Activated CD4-positive, alpha-beta T cell treated with anti-CD3 and anti-CD28 coated beads for 36 hours (primary cell): Measurements from ENCODE around the gene CCDC150. TPM values are rescaled to one million over a fixed set of nuclear protein-coding genes. Genes with fewer than 3 reads are reported as not detected.

Experiments used
- ATAC-seq: fragments of 200-7000 bp; cut with Tn5 transposase; one replicate; pipeline ENCODE4 v1.10.0; 2021; ENCODE audit warnings: mild to moderate bottlenecking, moderate library complexity
- CTCF ChIA-PET: fragments of 350-600 bp; sonication (Branson Sonifier 250); formaldehyde crosslinking; loops from one replicate; lab custom pipeline; 2021; ENCODE audit warnings: antibody characterized with exemption; lab: Charles Lee
- POLR2A ChIA-PET: fragments of 350-600 bp; sonication (Branson Sonifier 250); formaldehyde crosslinking; loops from one replicate; lab custom pipeline; 2021; ENCODE audit warnings: antibody characterized with exemption, inconsistent platforms; lab: Charles Lee
- DNase-seq: peaks from one replicate; pipeline ENCODE4 v3.0.0-alpha.2; 2020
- H3K27ac Mint-ChIP-seq: one replicate; pipeline ENCODE4 v1.8.0; 2021; ENCODE audit warnings: mixed read lengths
- H3K27me3 Mint-ChIP-seq: one replicate; pipeline ENCODE4 v1.8.0; 2021; ENCODE audit warnings: mixed read lengths
- H3K36me3 Mint-ChIP-seq: one replicate; pipeline ENCODE4 v1.8.0; 2021; ENCODE audit warnings: low read depth, mixed read lengths
- H3K4me1 Mint-ChIP-seq: one replicate; pipeline ENCODE4 v1.8.0; 2021; ENCODE audit warnings: mixed read lengths
- H3K4me3 Mint-ChIP-seq: one replicate; pipeline ENCODE4 v1.8.0; 2021; ENCODE audit warnings: mild to moderate bottlenecking, moderate library complexity, mixed read lengths
- H3K9me3 Mint-ChIP-seq: one replicate; pipeline ENCODE4 v1.8.0; 2021; ENCODE audit warnings: low read depth, mixed read lengths
- intact Hi-C, 2 experiments: fragments of 100-400 bp; cut with DNase I in 1 of 2; cut with micrococcal nuclease in 1 of 2; formaldehyde crosslinking; loops; one replicate each; pipeline versions ENCODE4 v1.14.2 to v1.15.1; 2022 to 2024; cut with DNase I, micrococcal nuclease
- total RNA-seq, 2 experiments: library from RNA; stranded (reverse); gene quantifications; one replicate each; pipeline ENCODE4 v1.2.3, GENCODE V29; 2021

The CCDC150 gene
- total RNA-seq, result 10 to 100 TPM; 11.8 to 14.6 TPM

- peaks cover 14% of the 10 kb centered on the region for H3K4me1 Mint-ChIP-seq
- H3K9me3 Mint-ChIP-seq, result no peaks in the 10 kb centered on the region
- H3K4me3 Mint-ChIP-seq, result peak within 1 kb of the TSS; percentile 93
- H3K36me3 Mint-ChIP-seq, result no peaks in the 10 kb centered on the region
- peaks cover 2% of the 10 kb centered on the region for H3K27me3 Mint-ChIP-seq
- ChIA-PET CTCF (interaction anchor here (0.6 to 1.3 kb wide), 5 partner anchors 8 to 1299 kb away, joined by 3 read pairs; no protein-coding TSS in a partner anchor), POLR2A (no interaction called here)
- DNase-seq (peak; percentile 97), ATAC-seq (peak; percentile 100)
- peak within 1 kb of the TSS; percentile 69 for H3K27ac Mint-ChIP-seq
- intact Hi-C loops, result loop anchor here in 1 of 2 experiments (1.0 to 5.0 kb wide), 7 partner anchors 47 to 1066 kb away; partner anchors contain the start of genes COQ10B, GTF3C3, HECW2 and HSPE1
Measured at GRCh38 chr2:196639180-196640030, at the start of gene CCDC150. Gene CCDC150, plus strand, starts transcription at chr2:196639715. Its CDS starts 52 bp downstream, at chr2:196639767.

GRCh38 chr2:196590286-196590685 lies 49.2 kb upstream of the CCDC150 start:
- H3K36me3 Mint-ChIP-seq, result no peaks in the 10 kb centered on the region
- ATAC-seq (no peak), DNase-seq (no peak)
- H3K27me3 Mint-ChIP-seq, result peaks cover 62% of the 10 kb centered on the region
- no peak overlapping the region for H3K4me3 Mint-ChIP-seq
- peaks cover 7% of the 10 kb centered on the region for H3K9me3 Mint-ChIP-seq
- intact Hi-C loops, result no loop called here
- H3K27ac Mint-ChIP-seq, result no peak overlapping the region
- CTCF ChIA-PET, result interaction anchor here (1.4 kb wide), 1 partner anchor 271 kb away, joined by 3 read pairs; no protein-coding TSS in a partner anchor
- H3K4me1 Mint-ChIP-seq, result peaks cover 12% of the 10 kb centered on the region
- POLR2A ChIA-PET, result no interaction called here

- Mint-ChIP-seq H3K9me3 (peaks cover 6% of the 10 kb centered on the region), H3K27me3 (peaks cover 65% of the 10 kb centered on the region), H3K4me1 (peaks cover 12% of the 10 kb centered on the region), H3K4me3 (no peak overlapping the region), H3K36me3 (no peaks in the 10 kb centered on the region), H3K27ac (no peak overlapping the region)
- ChIA-PET POLR2A (no interaction called here), CTCF (interaction anchor here (0.6 to 1.8 kb wide), 4 partner anchors 8 to 1541 kb away, joined by 3 to 5 read pairs (median 3); no protein-coding TSS in a partner anchor)
- intact Hi-C loops, result no loop called here
- DNase-seq, result no peak
- no peak for ATAC-seq
Measured at GRCh38 chr2:196591004-196591403, 48.5 kb upstream of the CCDC150 start.

- POLR2A ChIA-PET, result no interaction called here
- Mint-ChIP-seq H3K27ac (no peak overlapping the region), H3K9me3 (peaks cover 2% of the 10 kb centered on the region), H3K4me1 (peaks cover 10% of the 10 kb centered on the region), H3K36me3 (no peaks in the 10 kb centered on the region), H3K4me3 (no peak overlapping the region), H3K27me3 (peaks cover 66% of the 10 kb centered on the region)
- CTCF ChIA-PET, result interaction anchor here (0.6 to 1.8 kb wide), 5 partner anchors 9 to 1542 kb away, joined by 3 to 7 read pairs (median 3); no protein-coding TSS in a partner anchor
- DNase-seq, result no peak
- intact Hi-C loops, result loop anchor here in 1 of 2 experiments (2.0 kb wide), 1 partner anchor 47 kb away; the partner anchor contains the start of gene CCDC150
- ATAC-seq, result no peak
Measured at GRCh38 chr2:196591621-196592022, 47.9 kb upstream of the CCDC150 start.

- ChIA-PET CTCF (interaction anchor here (0.7 to 1.8 kb wide), 5 partner anchors 9 to 1471 kb away, joined by 3 to 7 read pairs (median 5); no protein-coding TSS in a partner anchor), POLR2A (no interaction called here)
- Mint-ChIP-seq H3K27ac (no peak overlapping the region), H3K4me3 (peak overlapping the region; percentile 63), H3K27me3 (peaks cover 65% of the 10 kb centered on the region), H3K9me3 (no peaks in the 10 kb centered on the region), H3K4me1 (peaks cover 7% of the 10 kb centered on the region), H3K36me3 (no peaks in the 10 kb centered on the region)
- DNase-seq (peak; percentile 17), ATAC-seq (peak; percentile 33)
- intact Hi-C loops, result loop anchor here in 1 of 2 experiments (2.0 kb wide), 1 partner anchor 46 kb away; the partner anchor contains the start of gene CCDC150
Measured at GRCh38 chr2:196592331-196592910, 47.1 kb upstream of the CCDC150 start.

GRCh38 chr2:196592911-196593881 lies 46.3 kb upstream of the CCDC150 start, which contains the start of gene HECW2:
Gene HECW2, minus strand, starts transcription at chr2:196593554.
- Mint-ChIP-seq H3K27me3 (peaks cover 61% of the 10 kb centered on the region), H3K36me3 (no peaks in the 10 kb centered on the region), H3K4me1 (peaks cover 7% of the 10 kb centered on the region), H3K27ac (no peak within 1 kb of the TSS), H3K9me3 (no peaks in the 10 kb centered on the region), H3K4me3 (peak within 1 kb of the TSS; percentile 63)
- ATAC-seq, result peak; percentile 61
- DNase-seq, result peak; percentile 46
- POLR2A ChIA-PET, result no interaction called here
- intact Hi-C loops, result loop anchor here in 1 of 2 experiments (2.0 kb wide), 1 partner anchor 46 kb away; the partner anchor contains the start of gene CCDC150
- CTCF ChIA-PET, result interaction anchor here (0.6 to 1.8 kb wide), 3 partner anchors 10 to 517 kb away, joined by 3 to 5 read pairs (median 4); no protein-coding TSS in a partner anchor

- ATAC-seq, result no peak
- H3K4me3 Mint-ChIP-seq, result no peak overlapping the region
- ChIA-PET CTCF (interaction anchor here (0.6 kb wide), 1 partner anchor 1476 kb away, joined by 3 read pairs; no protein-coding TSS in a partner anchor), POLR2A (no interaction called here)
- H3K4me1 Mint-ChIP-seq, result peaks cover 7% of the 10 kb centered on the region
- H3K27ac Mint-ChIP-seq, result no peak overlapping the region
- DNase-seq, result no peak
- H3K9me3 Mint-ChIP-seq, result no peaks in the 10 kb centered on the region
- no peaks in the 10 kb centered on the region for H3K36me3 Mint-ChIP-seq
- H3K27me3 Mint-ChIP-seq, result peaks cover 56% of the 10 kb centered on the region
- intact Hi-C loops, result no loop called here
Measured at GRCh38 chr2:196594158-196594557, 45.4 kb upstream of the CCDC150 start.

- ChIA-PET POLR2A (no interaction called here), CTCF (no interaction called here)
- Mint-ChIP-seq H3K27ac (no peak overlapping the region), H3K27me3 (peaks cover 33% of the 10 kb centered on the region), H3K36me3 (no peaks in the 10 kb centered on the region), H3K9me3 (no peaks in the 10 kb centered on the region), H3K4me1 (peaks cover 3% of the 10 kb centered on the region), H3K4me3 (no peak overlapping the region)
- no peak for DNase-seq
- no peak for ATAC-seq
- intact Hi-C loops, result no loop called here
Measured at GRCh38 chr2:196597531-196597930, 42.0 kb upstream of the CCDC150 start.

GRCh38 chr2:196598412-196598811 lies 41.1 kb upstream of the CCDC150 start:
- intact Hi-C loops, result no loop called here
- no peaks in the 10 kb centered on the region for H3K9me3 Mint-ChIP-seq
- no peak overlapping the region for H3K27ac Mint-ChIP-seq
- ATAC-seq, result no peak
- ChIA-PET CTCF (no interaction called here), POLR2A (no interaction called here)
- no peak overlapping the region for H3K4me3 Mint-ChIP-seq
- no peak for DNase-seq
- peaks cover 33% of the 10 kb centered on the region for H3K27me3 Mint-ChIP-seq
- H3K36me3 Mint-ChIP-seq, result no peaks in the 10 kb centered on the region
- H3K4me1 Mint-ChIP-seq, result peaks cover 3% of the 10 kb centered on the region

GRCh38 chr2:196598846-196599245 lies 40.7 kb upstream of the CCDC150 start:
- H3K27me3 Mint-ChIP-seq, result peaks cover 28% of the 10 kb centered on the region
- no peaks in the 10 kb centered on the region for H3K36me3 Mint-ChIP-seq
- DNase-seq, result no peak
- ATAC-seq, result no peak
- H3K27ac Mint-ChIP-seq, result no peak overlapping the region
- intact Hi-C loops, result no loop called here
- H3K4me1 Mint-ChIP-seq, result no peaks in the 10 kb centered on the region
- H3K9me3 Mint-ChIP-seq, result no peaks in the 10 kb centered on the region
- ChIA-PET POLR2A (no interaction called here), CTCF (no interaction called here)
- no peak overlapping the region for H3K4me3 Mint-ChIP-seq
